PFSK-1 (cell line): ENCODE results near the gene TNFRSF19.
A peak's percentile ranks its signal among the peaks of the same experiment; 100 is the strongest.

Experiments used
- FOXP2 ChIP-seq: optimal IDR thresholded peaks from 2 replicates; pipeline ENCODE3; 2011; ENCODE audit warnings: borderline replicate concordance, control low read depth, inconsistent platforms; ENCODE audit not compliant: insufficient read depth; ENCODE audit errors: extremely low read length, extremely low read depth
- POLR2AphosphoS5 ChIP-seq: IDR thresholded peaks from 2 replicates; pipeline ENCODE4 v1.6.1; 2012; ENCODE audit warnings: low read depth, mild to moderate bottlenecking, control low read depth, low read length, moderate library complexity
- REST ChIP-seq, 2 experiments: IDR thresholded peaks; 2 replicates each; pipeline versions ENCODE4 v1.6.1 to v1.8.0; 2011 to 2012; ENCODE audit warnings: low read depth in 2 of 2, low read length in 2 of 2, control low read depth in 1 of 2, inconsistent platforms in 1 of 2, mild to moderate bottlenecking in 1 of 2, moderate library complexity in 1 of 2; ENCODE audit not compliant: insufficient read depth in 1 of 2
- SIN3A ChIP-seq: IDR thresholded peaks from 2 replicates; pipeline ENCODE4 v1.6.1; 2012; ENCODE audit warnings: mild to moderate bottlenecking, low read length, moderate library complexity, borderline replicate concordance; ENCODE audit not compliant: insufficient read depth
- TAF1 ChIP-seq: IDR thresholded peaks from 2 replicates; pipeline ENCODE4 v1.6.1; 2012; ENCODE audit warnings: low read length, control low read depth, borderline replicate concordance; ENCODE audit not compliant: insufficient read depth

The TNFRSF19 gene

DNA sequence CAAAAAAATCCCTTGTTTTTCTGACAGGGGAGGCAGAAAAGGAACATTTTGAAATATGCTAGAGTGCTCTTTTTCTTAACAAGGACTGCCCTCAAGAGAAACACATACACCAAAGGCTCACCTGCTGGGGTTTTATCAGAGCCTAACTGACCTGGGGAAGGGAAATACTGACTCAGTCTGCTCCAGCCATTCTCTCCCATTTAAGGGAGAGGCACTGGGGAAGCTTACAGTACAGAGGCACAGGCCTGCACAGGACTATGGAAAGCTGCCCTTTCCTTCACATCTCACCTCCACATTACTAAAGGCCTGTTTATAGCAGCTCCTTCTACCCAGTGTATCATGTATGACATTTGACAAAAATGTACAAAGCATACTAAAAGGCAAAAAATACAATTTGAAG lies 30.3 kb downstream of the TNFRSF19 start:
- TF ChIP-seq SIN3A (no peak), FOXP2 (no peak), POLR2AphosphoS5 (no peak), TAF1 (no peak), REST (IDR thresholded peaks at IDR 0.05; ENCODE audit: insufficient read depth in 1 of 2, low read depth in 2 of 2, low read length in 2 of 2) (no peak)

GRCh38 chr13:23605831-23606230 lies 35.6 kb downstream of the TNFRSF19 start:
- TF ChIP-seq POLR2AphosphoS5 (no peak), SIN3A (no peak), TAF1 (no peak), REST (IDR thresholded peaks at IDR 0.05; ENCODE audit: insufficient read depth in 1 of 2, low read depth in 2 of 2, low read length in 2 of 2) (no peak), FOXP2 (no peak)

DNA sequence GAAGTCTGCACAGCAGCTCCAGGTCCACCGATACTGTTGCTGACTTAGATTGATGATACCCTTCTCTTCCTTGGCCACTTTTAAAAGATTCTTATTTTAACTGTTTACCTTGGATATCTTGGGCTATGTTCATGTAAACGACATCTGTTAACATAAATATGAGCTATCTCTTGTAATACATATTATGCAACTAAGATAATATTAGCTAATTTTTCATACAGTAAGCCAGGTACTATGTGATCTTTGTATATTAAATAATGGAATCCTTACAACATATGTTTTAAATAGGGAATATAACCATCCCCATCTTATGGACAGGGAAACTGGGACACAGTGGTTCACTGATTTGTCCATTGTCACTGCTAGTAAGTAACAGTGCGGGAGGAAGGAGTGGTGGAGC lies 37.9 kb downstream of the TNFRSF19 start:
- TF ChIP-seq FOXP2 (no peak), TAF1 (no peak), POLR2AphosphoS5 (no peak), REST (IDR thresholded peaks at IDR 0.05; ENCODE audit: insufficient read depth in 1 of 2, low read depth in 2 of 2, low read length in 2 of 2) (no peak), SIN3A (no peak)

GRCh38 chr13:23608701-23609413 lies 38.6 kb downstream of the TNFRSF19 start:
- TF ChIP-seq SIN3A: no peak
- peak; percentile 77 for TF ChIP-seq FOXP2

GRCh38 chr13:23609414-23609760 lies 39.2 kb downstream of the TNFRSF19 start:
- TF ChIP-seq SIN3A (no peak), TAF1 (no peak), POLR2AphosphoS5 (no peak), FOXP2 (no peak), REST (IDR thresholded peaks at IDR 0.05; ENCODE audit: insufficient read depth in 1 of 2, low read depth in 2 of 2, low read length in 2 of 2) (no peak)
